H1 (cell line): Measurements from ENCODE around the gene CRABP2. TPM values are rescaled to one million over a fixed set of nuclear protein-coding genes. Genes with fewer than 3 reads are reported as not detected.

Experiments
- CTCF ChIA-PET: fragments of 300-600 bp; sonication (Branson Sonifier 250); formaldehyde crosslinking; loops from one replicate; lab custom pipeline; 2021; ENCODE audit not compliant: partially characterized antibody; lab: Charles Lee
- POLR2A ChIA-PET: fragments of 300-600 bp; sonication (Branson Sonifier 250); formaldehyde crosslinking; loops from one replicate; lab custom pipeline; 2021; ENCODE audit warnings: inconsistent platforms; ENCODE audit not compliant: partially characterized antibody; lab: Charles Lee
- DNase-seq, 2 experiments: peaks; one replicate each; pipeline versions ENCODE4 v3.0.0 to v3.0.0-alpha.2; 2010 to 2022; ENCODE audit warnings: low spot score in 2 of 2, low read depth in 1 of 2, mixed read lengths in 1 of 2
- FAIRE-seq: peaks from 2 replicates; lab custom pipeline; 2011; peaks lifted over from hg19 to GRCh38; lab: Jason Lieb, UNC
- H2AFZ ChIP-seq: 2 replicates; pipeline ENCODE4 v1.8.1; 2012; ENCODE audit warnings: low read length, inconsistent platforms
- H2AK5ac ChIP-seq: 2 replicates; pipeline ENCODE4 v1.6.1; 2013; ENCODE audit warnings: low read depth, low read length
- H2BK120ac ChIP-seq: replicated peaks from 2 replicates; pipeline ENCODE3; 2013; ENCODE audit warnings: low read depth, low read length, inconsistent platforms
- H2BK12ac ChIP-seq: 2 replicates; pipeline ENCODE4 v1.6.1; 2013; ENCODE audit warnings: low read depth, low read length
- H2BK15ac ChIP-seq: 2 replicates; pipeline ENCODE4 v1.6.1; 2013; ENCODE audit warnings: low read length
- H2BK20ac ChIP-seq: 2 replicates; pipeline ENCODE4 v1.6.1; 2013; ENCODE audit warnings: low read length
- H2BK5ac ChIP-seq: 2 replicates; pipeline ENCODE4 v1.6.1; 2013; ENCODE audit warnings: low read depth, low read length
- H3K14ac ChIP-seq: 2 replicates; pipeline ENCODE4 v1.6.1; 2013; ENCODE audit warnings: inconsistent platforms; ENCODE audit not compliant: insufficient read length
- H3K18ac ChIP-seq: 2 replicates; pipeline ENCODE4 v1.6.1; 2013; ENCODE audit warnings: low read length; ENCODE audit errors: extremely low read depth
- H3K23ac ChIP-seq: 2 replicates; pipeline ENCODE4 v1.6.1; 2013; ENCODE audit warnings: inconsistent platforms; ENCODE audit not compliant: insufficient read length
- H3K23me2 ChIP-seq: 2 replicates; pipeline ENCODE4 v1.6.1; 2013; ENCODE audit warnings: low read depth, low read length
- H3K27ac ChIP-seq: 2 replicates; pipeline ENCODE4 v1.6.1; 2011; ENCODE audit warnings: low read depth, low read length, inconsistent platforms
- H3K27me3 ChIP-seq, 4 experiments: replicated peaks in 1 of 4; 1 replicate in 1 of 4; 2 replicates in 3 of 4; pipeline versions ENCODE4 v1.6.1 to v1.8.1; 2011 to 2013; ENCODE audit warnings: low read length in 3 of 4, mild to moderate bottlenecking in 3 of 4, inconsistent platforms in 2 of 4, mixed read lengths in 2 of 4, moderate library complexity in 1 of 4; ENCODE audit not compliant: control insufficient read depth in 3 of 4, insufficient read depth in 3 of 4; ENCODE audit errors: extremely low read depth in 1 of 4
- H3K36me3 ChIP-seq, 4 experiments: 2 replicates each; pipeline versions ENCODE4 v1.6.1 to v1.8.1; 2011 to 2013; ENCODE audit warnings: mild to moderate bottlenecking in 4 of 4, low read length in 3 of 4, moderate library complexity in 2 of 4, control low read depth in 1 of 4, inconsistent platforms in 1 of 4; ENCODE audit not compliant: insufficient read depth in 4 of 4, control insufficient read depth in 2 of 4
- H3K4ac ChIP-seq: replicated peaks from 2 replicates; pipeline ENCODE3; 2013; ENCODE audit warnings: low read length, low read depth, mixed read lengths, inconsistent platforms; ENCODE audit not compliant: insufficient read length
- H3K4me1 ChIP-seq, 4 experiments: replicated peaks in 1 of 4; 1 replicate in 1 of 4; 2 replicates in 3 of 4; pipeline versions ENCODE4 v1.6.1 to v1.8.1; 2011 to 2013; ENCODE audit warnings: low read length in 3 of 4, inconsistent platforms in 2 of 4, mixed read lengths in 1 of 4; ENCODE audit not compliant: insufficient read depth in 4 of 4, control insufficient read depth in 3 of 4
- H3K4me2 ChIP-seq, 2 experiments: 2 replicates each; pipeline versions ENCODE4 v1.6.1 to v1.8.1; 2011 to 2013; ENCODE audit warnings: low read depth in 2 of 2, low read length in 2 of 2, control low read depth in 1 of 2, inconsistent platforms in 1 of 2, mild to moderate bottlenecking in 1 of 2; ENCODE audit not compliant: insufficient read depth in 1 of 2
- H3K4me3 ChIP-seq, 4 experiments: fragments of 200-600, 300-600 bp in 1 of 4; sonication (generic), shearing (Covaris generic), sonication (Bioruptor Twin) in 1 of 4; 2 replicates each; pipeline versions ENCODE4 v1.5.1 to v1.8.1; 2011 to 2016; ENCODE audit warnings: low read length in 4 of 4, low read depth in 3 of 4, control low read depth in 2 of 4, inconsistent platforms in 2 of 4, mild to moderate bottlenecking in 2 of 4, mixed read lengths in 1 of 4, moderate library complexity in 1 of 4; ENCODE audit not compliant: insufficient read depth in 2 of 4; ENCODE audit errors: extremely low read depth in 1 of 4
- H3K56ac ChIP-seq: replicated peaks from 2 replicates; pipeline ENCODE3; 2013; ENCODE audit warnings: low read depth, mild to moderate bottlenecking, mixed read lengths, low read length, inconsistent platforms; ENCODE audit not compliant: insufficient read length
- H3K79me1 ChIP-seq: 2 replicates; pipeline ENCODE4 v1.6.1; 2013; ENCODE audit warnings: low read depth, low read length, control low read depth
- H3K79me2 ChIP-seq, 2 experiments: 2 replicates each; pipeline versions ENCODE4 v1.6.1 to v1.8.1; 2012 to 2013; ENCODE audit warnings: low read length in 2 of 2, mild to moderate bottlenecking in 2 of 2, inconsistent platforms in 1 of 2; ENCODE audit not compliant: insufficient read depth in 2 of 2, control insufficient read depth in 1 of 2
- H3K9ac ChIP-seq, 4 experiments: replicated peaks in 1 of 4; 1 replicate in 1 of 4; 2 replicates in 3 of 4; pipeline versions ENCODE4 v1.6.1 to v1.8.1; 2011 to 2013; ENCODE audit warnings: low read depth in 3 of 4, low read length in 3 of 4, control low read depth in 2 of 4, mild to moderate bottlenecking in 2 of 4, moderate library complexity in 2 of 4, inconsistent platforms in 1 of 4; ENCODE audit errors: extremely low read depth in 1 of 4
- H3K9me3 ChIP-seq, 2 experiments: 2 replicates each; pipeline versions ENCODE4 v1.6.1 to v1.8.1; 2012 to 2013; ENCODE audit warnings: mild to moderate bottlenecking in 2 of 2, moderate library complexity in 2 of 2, control low read depth in 1 of 2, inconsistent platforms in 1 of 2, low read depth in 1 of 2, low read length in 1 of 2, mixed read lengths in 1 of 2; ENCODE audit not compliant: insufficient read depth in 2 of 2
- H4K20me1 ChIP-seq, 2 experiments: replicated peaks in 1 of 2; 2 replicates each; pipeline versions ENCODE3 to v1.8.1; 2011 to 2013; ENCODE audit warnings: inconsistent platforms in 2 of 2, low read length in 2 of 2, mild to moderate bottlenecking in 1 of 2; ENCODE audit not compliant: insufficient read depth in 2 of 2, control insufficient read depth in 1 of 2
- H4K5ac ChIP-seq: 2 replicates; pipeline ENCODE4 v1.6.1; 2013; ENCODE audit warnings: low read length, low read depth, mixed read lengths, inconsistent platforms; ENCODE audit not compliant: insufficient read length
- H4K8ac ChIP-seq: 2 replicates; pipeline ENCODE4 v1.8.0; 2013; ENCODE audit warnings: mild to moderate bottlenecking, moderate library complexity, low read length, inconsistent platforms; ENCODE audit not compliant: insufficient read depth; ENCODE audit errors: extremely low read depth
- H4K91ac ChIP-seq: replicated peaks from 2 replicates; pipeline ENCODE3; 2013; ENCODE audit warnings: low read length, mixed read lengths, inconsistent platforms; ENCODE audit not compliant: insufficient read length
- CBX5 ChIP-seq: fragments of 300-800, 300-1000 bp; sonication (generic); IDR thresholded peaks from 2 replicates; pipeline ENCODE4 v1.7.1; 2016; ENCODE audit warnings: antibody characterized with exemption, low read length, low read depth
- EP300 ChIP-seq, 2 experiments: IDR thresholded peaks; 1 replicate in 1 of 2; 2 replicates in 1 of 2; pipeline ENCODE4 v1.6.1; 2011 to 2012; ENCODE audit warnings: low read depth in 2 of 2, low read length in 2 of 2, mild to moderate bottlenecking in 2 of 2, borderline replicate concordance in 1 of 2, inconsistent platforms in 1 of 2, moderate library complexity in 1 of 2
- PHF8 ChIP-seq: fragments of 200-600 bp; sonication (generic); conservative IDR thresholded peaks from 2 replicates; pipeline ENCODE4 v1.7.1; 2012; ENCODE audit warnings: low read depth, mild to moderate bottlenecking, inconsistent platforms, low read length, moderate library complexity
- SIX5 ChIP-seq: IDR thresholded peaks from 2 replicates; pipeline ENCODE4 v1.6.1; 2011; ENCODE audit warnings: mild to moderate bottlenecking, low read depth, low read length
- WGBS, 2 experiments: shearing (Covaris generic) in 1 of 2; methylation state at CpG; one replicate each; pipeline versions ENCODE4 v1.1.6 to v1.1.7; 2013 to 2015; ENCODE audit warnings: low lambda C conversion rate in 2 of 2, mixed read lengths in 2 of 2, inconsistent platforms in 1 of 2, low coverage in 1 of 2, missing lambda C conversion rate in 1 of 2; ENCODE audit not compliant: insufficient replicate concordance in 2 of 2, insufficient coverage in 1 of 2, insufficient read length in 1 of 2; ENCODE audit errors: extremely low coverage in 1 of 2, missing lambda C conversion rate in 1 of 2; 5-methylcytosine and 5-hydroxymethylcytosine counted together
- polyA plus RNA-seq, 7 experiments: library from polyadenylated mRNA; depleted of rRNA in 3 of 7; stranded (reverse) in 5 of 7; unstranded in 2 of 7; fragments of >200 nt in 5 of 7; fragments of 200-250 nt in 2 of 7; gene quantifications; 1 replicate in 5 of 7; 2 replicates in 1 of 7; 4 replicates in 1 of 7; pipeline versions ENCODE4 v1.2.1 to v1.2.3, GENCODE V29; 2011 to 2013; ENCODE audit warnings: missing spikeins in 2 of 7, mixed read lengths in 2 of 7
- total RNA-seq: library from RNA; stranded (reverse); fragmentation: NEBNext Ultra II Directional; extraction: Animal tissue kit (Norgen Biotek cat#: 25700); gene quantifications from 2 replicates; pipeline ENCODE4 v1.2.1, GENCODE V29; 2021
- TF ChIP-seq, protein P1 (sequence below): IDR thresholded peaks from 2 replicates; pipeline ENCODE4 v1.6.1; 2012; ENCODE audit warnings: inconsistent platforms

The CRABP2 gene
- total and polyA plus RNA-seq, 2 of the 8 experiments (the other 6 are each of a cell fraction or from before 2014, with no cell fraction given) = 69.2 to 119 TPM

GRCh38 chr1:156665539-156665938, 39.8 kb downstream of the CRABP2 start:
- H2AK5ac ChIP-seq = peak overlapping the region; percentile 72; the same call in 1 of the 2 replicates
- no peak overlapping the region for H3K27ac ChIP-seq
- CTCF ChIA-PET = interaction anchor here (1.2 to 66.0 kb wide), 4 partner anchors 21 to 262 kb away, joined by 3 to 4284 read pairs (median 387); partner anchors contain the start of genes BCAN, CRABP2, HAPLN2 and ISG20L2
- H3K36me3 ChIP-seq = no peaks in the 10 kb centered on the region; a peak in 1 of 8 replicates
- H3K9me3 ChIP-seq = no peaks in the 10 kb centered on the region
- no peak overlapping the region for H3K4me2 ChIP-seq
- peak overlapping the region; percentile 99; the same call in 1 of the 2 replicates for H2BK15ac ChIP-seq
- no peak overlapping the region for H4K5ac ChIP-seq
- peaks cover 0 to 1% of the 10 kb centered on the region in 2 experiments for H4K20me1 ChIP-seq
- no peak overlapping the region for H3K56ac ChIP-seq
- no peak overlapping the region for H3K23ac ChIP-seq
- H2BK12ac ChIP-seq = peak overlapping the region; percentile 68; the same call in 1 of the 2 replicates
- peaks cover 11 to 81% (median 64%) of the 10 kb centered on the region in 4 experiments for H3K4me1 ChIP-seq
- POLR2A ChIA-PET = interaction anchor here (0.8 to 12.0 kb wide), 16 partner anchors 11 to 104 kb away, joined by 3 to 419 read pairs (median 4); partner anchors contain the start of genes CRABP2, HDGF, ISG20L2 and METTL25B
- peak overlapping the region; percentile 61; the same call in 1 of the 2 replicates for H2BK20ac ChIP-seq
- WGBS, 2 experiments = 66% methylated on average over 3 of the region's 3 CpGs; no CpG with 5 or more reads in 1 of the 2 experiments
- peaks cover 2% of the 10 kb centered on the region for H3K23me2 ChIP-seq
- H4K8ac ChIP-seq = no peak overlapping the region
- DNase-seq (no peak), FAIRE-seq (no peak)
- no peak overlapping the region for H3K4ac ChIP-seq
- no peak overlapping the region for H3K9ac ChIP-seq
- H2AFZ ChIP-seq = no peak overlapping the region
- H3K27me3 ChIP-seq = no peaks in the 10 kb centered on the region
- peak overlapping the region; percentile 73 for H4K91ac ChIP-seq
- peak overlapping the region; percentile 87 for H3K18ac ChIP-seq
- no peak overlapping the region for H3K14ac ChIP-seq
- H2BK120ac ChIP-seq = no peak overlapping the region
- TF ChIP-seq PHF8 (no peak), EP300 (IDR thresholded peaks at IDR 0.05; ENCODE audit: borderline replicate concordance in 1 of 2, low read depth in 2 of 2, low read length in 2 of 2) (no peak), CBX5 (no peak), SIX5 (no peak)
- TF ChIP-seq, protein P1, sequence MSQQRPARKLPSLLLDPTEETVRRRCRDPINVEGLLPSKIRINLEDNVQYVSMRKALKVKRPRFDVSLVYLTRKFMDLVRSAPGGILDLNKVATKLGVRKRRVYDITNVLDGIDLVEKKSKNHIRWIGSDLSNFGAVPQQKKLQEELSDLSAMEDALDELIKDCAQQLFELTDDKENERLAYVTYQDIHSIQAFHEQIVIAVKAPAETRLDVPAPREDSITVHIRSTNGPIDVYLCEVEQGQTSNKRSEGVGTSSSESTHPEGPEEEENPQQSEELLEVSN = no peak
- H3K79me1 ChIP-seq = no peaks in the 10 kb centered on the region; the same call in 1 of the 2 replicates
- peak overlapping the region; percentile 93; the same call in 1 of the 2 replicates for H2BK5ac ChIP-seq
- no peak overlapping the region for H3K4me3 ChIP-seq
- H3K79me2 ChIP-seq = no peaks in the 10 kb centered on the region
